Activated CD4-positive, alpha-beta memory T cell treated with anti-CD3 and anti-CD28 coated beads for 36 hours (primary cell): ENCODE results near the gene PAMR1. TPM values are rescaled to one million over a fixed set of nuclear protein-coding genes. Genes with fewer than 3 reads are reported as not detected.
A peak's percentile ranks its signal among the peaks of the same experiment; 100 is the strongest.

Experiments
- CTCF ChIA-PET: fragments of 350-600 bp; sonication (Branson Sonifier 250); formaldehyde crosslinking; loops from one replicate; lab custom pipeline; 2021; ENCODE audit warnings: antibody characterized with exemption, inconsistent platforms; lab: Charles Lee
- POLR2A ChIA-PET: fragments of 350-600 bp; sonication (Branson Sonifier 250); formaldehyde crosslinking; loops from one replicate; lab custom pipeline; 2021; ENCODE audit warnings: antibody characterized with exemption; lab: Charles Lee
- DNase-seq: peaks from one replicate; pipeline ENCODE4 v3.0.0-alpha.2; 2020
- H3K27ac Mint-ChIP-seq: one replicate; pipeline ENCODE4 v1.8.0; 2021; ENCODE audit warnings: mixed read lengths
- H3K27me3 Mint-ChIP-seq: one replicate; pipeline ENCODE4 v1.8.0; 2021; ENCODE audit warnings: mixed read lengths
- H3K36me3 Mint-ChIP-seq: one replicate; pipeline ENCODE4 v1.8.0; 2021; ENCODE audit warnings: mixed read lengths
- H3K4me1 Mint-ChIP-seq: one replicate; pipeline ENCODE4 v1.8.0; 2021; ENCODE audit warnings: low read depth, mixed read lengths
- H3K4me3 Mint-ChIP-seq: one replicate; pipeline ENCODE4 v1.8.0; 2021; ENCODE audit warnings: mild to moderate bottlenecking, mixed read lengths
- H3K9me3 Mint-ChIP-seq: one replicate; pipeline ENCODE4 v1.8.0; 2021; ENCODE audit warnings: mixed read lengths
- intact Hi-C: fragments of 100-400 bp; cut with micrococcal nuclease; formaldehyde crosslinking; loops from one replicate; pipeline ENCODE4 v1.15.1; 2023
- total RNA-seq, 2 experiments: library from RNA; stranded (reverse); gene quantifications; one replicate each; pipeline ENCODE4 v1.2.3, GENCODE V29; 2021

PAMR1 gene
- total RNA-seq, 2 experiments from 2014 or later: not detected

GRCh38 chr11:35407041-35407440 lies 118.4 kb downstream of the PAMR1 start:
- Mint-ChIP-seq H3K36me3 (no peaks in the 10 kb centered on the region), H3K27me3 (peaks cover 4% of the 10 kb centered on the region), H3K4me3 (no peak overlapping the region), H3K4me1 (no peaks in the 10 kb centered on the region), H3K27ac (no peak overlapping the region), H3K9me3 (no peaks in the 10 kb centered on the region)
- ChIA-PET CTCF (interaction anchor here (0.5 kb wide), 1 partner anchor 468 kb away, joined by 3 read pairs; no protein-coding TSS in a partner anchor), POLR2A (no interaction called here)
- intact Hi-C loops: no loop called here
- no peak for DNase-seq

- POLR2A ChIA-PET: no interaction called here
- peak; percentile 37 for DNase-seq
- Mint-ChIP-seq H3K4me3 (no peak overlapping the region), H3K4me1 (no peaks in the 10 kb centered on the region), H3K9me3 (no peaks in the 10 kb centered on the region), H3K27ac (no peak overlapping the region), H3K27me3 (no peaks in the 10 kb centered on the region), H3K36me3 (no peaks in the 10 kb centered on the region)
- CTCF ChIA-PET: interaction anchor here (0.6 to 2.6 kb wide), 9 partner anchors 12 to 838 kb away, joined by 3 to 9 read pairs (median 4); partner anchors contain the start of genes APIP and PDHX
- intact Hi-C loops: no loop called here
Observed at GRCh38 chr11:35404388-35404775, 121.0 kb downstream of the PAMR1 start.

GRCh38 chr11:35403765-35404387 lies 121.5 kb downstream of the PAMR1 start:
- no peak overlapping the region for H3K27ac Mint-ChIP-seq
- intact Hi-C loops: no loop called here
- ChIA-PET POLR2A (no interaction called here), CTCF (interaction anchor here (0.6 to 2.6 kb wide), 9 partner anchors 12 to 838 kb away, joined by 3 to 9 read pairs (median 4); partner anchors contain the start of genes APIP and PDHX)
- H3K4me3 Mint-ChIP-seq: no peak overlapping the region
- DNase-seq: no peak
- H3K4me1 Mint-ChIP-seq: no peaks in the 10 kb centered on the region
- H3K27me3 Mint-ChIP-seq: peaks cover 4% of the 10 kb centered on the region
- H3K9me3 Mint-ChIP-seq: no peaks in the 10 kb centered on the region
- H3K36me3 Mint-ChIP-seq: no peaks in the 10 kb centered on the region

- Mint-ChIP-seq H3K27me3 (peaks cover 8% of the 10 kb centered on the region), H3K4me1 (no peaks in the 10 kb centered on the region), H3K9me3 (no peaks in the 10 kb centered on the region), H3K36me3 (no peaks in the 10 kb centered on the region), H3K27ac (no peak overlapping the region), H3K4me3 (no peak overlapping the region)
- POLR2A ChIA-PET: no interaction called here
- intact Hi-C loops: no loop called here
- no peak for DNase-seq
- CTCF ChIA-PET: interaction anchor here (0.6 to 2.6 kb wide), 9 partner anchors 11 to 1331 kb away, joined by 3 to 9 read pairs (median 4); partner anchors contain the start of genes APIP and PDHX
Observed at GRCh38 chr11:35402751-35403660, 122.4 kb downstream of the PAMR1 start.

- Mint-ChIP-seq H3K36me3 (no peaks in the 10 kb centered on the region), H3K27ac (no peak overlapping the region), H3K27me3 (peaks cover 12% of the 10 kb centered on the region), H3K4me1 (no peaks in the 10 kb centered on the region), H3K9me3 (no peaks in the 10 kb centered on the region), H3K4me3 (no peak overlapping the region)
- intact Hi-C loops: no loop called here
- ChIA-PET POLR2A (no interaction called here), CTCF (no interaction called here)
- DNase-seq: no peak
Observed at GRCh38 chr11:35398881-35399280, 126.5 kb downstream of the PAMR1 start.

- CTCF ChIA-PET: interaction anchor here (1.4 to 6.8 kb wide), 3 partner anchors 18 to 808 kb away, joined by 3 to 151 read pairs (median 39); no protein-coding TSS in a partner anchor
- Mint-ChIP-seq H3K27me3 (peaks cover 14% of the 10 kb centered on the region), H3K9me3 (no peaks in the 10 kb centered on the region), H3K27ac (no peak overlapping the region), H3K36me3 (no peaks in the 10 kb centered on the region), H3K4me3 (no peak overlapping the region), H3K4me1 (peaks cover 24% of the 10 kb centered on the region)
- no peak for DNase-seq
- intact Hi-C loops: loop anchor here (5.0 kb wide), 3 partner anchors 553 to 883 kb away; partner anchors contain the start of gene ELF5
- POLR2A ChIA-PET: interaction anchor here (0.6 kb wide), 1 partner anchor 180 kb away, joined by 4 read pairs; no protein-coding TSS in a partner anchor
Observed at GRCh38 chr11:35394941-35395340, 130.5 kb downstream of the PAMR1 start.

GRCh38 chr11:35393098-35393497 lies 132.3 kb downstream of the PAMR1 start:
- Mint-ChIP-seq H3K27ac (no peak overlapping the region), H3K36me3 (no peaks in the 10 kb centered on the region), H3K4me1 (peaks cover 26% of the 10 kb centered on the region), H3K27me3 (peaks cover 7% of the 10 kb centered on the region), H3K4me3 (no peak overlapping the region), H3K9me3 (no peaks in the 10 kb centered on the region)
- no peak for DNase-seq
- ChIA-PET CTCF (interaction anchor here (0.5 to 6.8 kb wide), 13 partner anchors 11 to 806 kb away, joined by 3 to 151 read pairs (median 6); no protein-coding TSS in a partner anchor), POLR2A (no interaction called here)
- intact Hi-C loops: loop anchor here (5.0 kb wide), 3 partner anchors 551 to 881 kb away; partner anchors contain the start of gene ELF5

- intact Hi-C loops: loop anchor here (1.0 to 5.0 kb wide), 11 partner anchors 55 to 880 kb away; partner anchors contain the start of genes APIP, ELF5 and PDHX
- Mint-ChIP-seq H3K4me1 (peaks cover 30% of the 10 kb centered on the region), H3K27ac (no peak overlapping the region), H3K4me3 (no peak overlapping the region), H3K9me3 (no peaks in the 10 kb centered on the region), H3K36me3 (no peaks in the 10 kb centered on the region), H3K27me3 (peaks cover 4% of the 10 kb centered on the region)
- CTCF ChIA-PET: interaction anchor here (0.6 to 6.8 kb wide), 42 partner anchors 10 to 805 kb away, joined by 3 to 151 read pairs (median 4); no protein-coding TSS in a partner anchor
- POLR2A ChIA-PET: no interaction called here
- DNase-seq: peak; percentile 89
Observed at GRCh38 chr11:35391922-35392688, 133.3 kb downstream of the PAMR1 start.

- intact Hi-C loops: loop anchor here (1.0 to 5.0 kb wide), 9 partner anchors 54 to 879 kb away; partner anchors contain the start of genes APIP, ELF5 and PDHX
- Mint-ChIP-seq H3K9me3 (no peaks in the 10 kb centered on the region), H3K27ac (peak overlapping the region; percentile 42), H3K4me3 (peak overlapping the region; percentile 45), H3K4me1 (peaks cover 33% of the 10 kb centered on the region), H3K27me3 (peaks cover 4% of the 10 kb centered on the region), H3K36me3 (no peaks in the 10 kb centered on the region)
- CTCF ChIA-PET: interaction anchor here (0.6 to 6.8 kb wide), 39 partner anchors 13 to 804 kb away, joined by 3 to 151 read pairs (median 4); no protein-coding TSS in a partner anchor
- POLR2A ChIA-PET: no interaction called here
- DNase-seq: peak; percentile 61
Observed at GRCh38 chr11:35390737-35391682, 134.4 kb downstream of the PAMR1 start.

GRCh38 chr11:35389897-35390465 lies 135.4 kb downstream of the PAMR1 start:
- peak; percentile 77 for DNase-seq
- Mint-ChIP-seq H3K9me3 (peaks cover 4% of the 10 kb centered on the region), H3K27ac (no peak overlapping the region), H3K4me3 (no peak overlapping the region), H3K36me3 (no peaks in the 10 kb centered on the region), H3K27me3 (peaks cover 3% of the 10 kb centered on the region), H3K4me1 (peaks cover 33% of the 10 kb centered on the region)
- intact Hi-C loops: loop anchor here (1.0 to 5.0 kb wide), 7 partner anchors 151 to 878 kb away; partner anchors contain the start of genes APIP, ELF5 and PDHX
- CTCF ChIA-PET: interaction anchor here (0.6 to 6.8 kb wide), 7 partner anchors 40 to 464 kb away, joined by 3 to 151 read pairs (median 3); no protein-coding TSS in a partner anchor
- POLR2A ChIA-PET: no interaction called here
